Epithelial cell of esophagus (primary cell): ENCODE data around the gene FRRS1L.

Experiments used
- DNase-seq: peaks from one replicate; pipeline ENCODE4 v3.0.0; 2010; ENCODE audit warnings: low read depth
- H3K4me3 ChIP-seq: 2 replicates; pipeline ENCODE4 v1.5.1; 2011; ENCODE audit warnings: mild to moderate bottlenecking, low read length, control low read depth
- CTCF ChIP-seq: IDR thresholded peaks from 2 replicates; pipeline ENCODE4 v1.5.1; 2011; ENCODE audit warnings: low read depth, mild to moderate bottlenecking, low read length, control low read depth, inconsistent platforms; ENCODE audit not compliant: insufficient read depth; ENCODE audit errors: missing control alignments

Gene FRRS1L

DNA sequence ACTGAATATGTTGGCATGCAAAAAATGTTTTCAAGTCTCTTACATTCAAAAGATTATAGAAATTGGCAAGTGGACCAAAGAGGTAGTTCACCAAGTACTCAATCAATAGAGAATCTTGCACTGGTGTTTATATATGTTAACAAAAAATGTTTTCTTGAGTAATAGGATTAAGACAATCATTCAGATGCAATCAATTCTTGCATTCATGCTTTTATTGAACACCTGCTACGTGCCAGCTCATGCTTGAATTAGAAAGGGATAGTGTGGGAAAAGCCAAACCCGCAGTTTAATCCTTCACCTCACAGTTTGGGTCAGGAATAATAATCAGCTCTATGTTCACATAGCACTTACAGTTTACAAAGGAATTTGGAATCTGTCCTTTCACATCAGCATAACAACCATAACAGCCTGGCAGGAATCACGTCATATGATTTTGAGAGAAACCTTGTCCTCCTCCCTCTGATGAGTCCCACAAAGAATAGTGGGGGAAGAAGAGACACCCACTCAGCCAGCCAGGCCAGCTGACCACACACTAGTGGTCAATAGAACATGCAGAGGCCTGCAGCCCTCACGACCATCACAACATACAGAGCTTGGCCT is 36.8 kb upstream of the FRRS1L start:
- DNase-seq = no peak
- no peak overlapping the region for H3K4me3 ChIP-seq
- TF ChIP-seq CTCF = no peak

DNA sequence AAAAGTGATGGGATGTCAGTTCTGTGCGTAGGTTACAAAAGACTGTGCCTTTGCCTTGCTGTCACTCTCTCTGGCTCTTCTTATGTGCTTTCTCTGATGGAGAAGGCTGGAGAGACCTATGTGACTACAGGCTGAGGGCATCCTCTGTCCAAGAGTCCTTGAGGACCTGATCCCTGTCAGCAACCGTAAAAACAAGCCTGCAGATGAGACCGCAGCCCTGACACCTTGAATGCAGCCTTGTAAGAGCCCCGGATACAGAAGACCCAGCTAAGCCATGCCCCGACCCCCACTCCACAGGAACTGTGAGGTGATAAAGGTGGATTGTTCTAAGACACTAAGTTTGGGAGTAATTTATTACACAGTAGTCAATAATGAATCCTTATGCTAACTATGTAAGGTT is 32.6 kb upstream of the FRRS1L start:
- no peak overlapping the region for H3K4me3 ChIP-seq
- TF ChIP-seq CTCF = no peak
- DNase-seq = no peak

DNA sequence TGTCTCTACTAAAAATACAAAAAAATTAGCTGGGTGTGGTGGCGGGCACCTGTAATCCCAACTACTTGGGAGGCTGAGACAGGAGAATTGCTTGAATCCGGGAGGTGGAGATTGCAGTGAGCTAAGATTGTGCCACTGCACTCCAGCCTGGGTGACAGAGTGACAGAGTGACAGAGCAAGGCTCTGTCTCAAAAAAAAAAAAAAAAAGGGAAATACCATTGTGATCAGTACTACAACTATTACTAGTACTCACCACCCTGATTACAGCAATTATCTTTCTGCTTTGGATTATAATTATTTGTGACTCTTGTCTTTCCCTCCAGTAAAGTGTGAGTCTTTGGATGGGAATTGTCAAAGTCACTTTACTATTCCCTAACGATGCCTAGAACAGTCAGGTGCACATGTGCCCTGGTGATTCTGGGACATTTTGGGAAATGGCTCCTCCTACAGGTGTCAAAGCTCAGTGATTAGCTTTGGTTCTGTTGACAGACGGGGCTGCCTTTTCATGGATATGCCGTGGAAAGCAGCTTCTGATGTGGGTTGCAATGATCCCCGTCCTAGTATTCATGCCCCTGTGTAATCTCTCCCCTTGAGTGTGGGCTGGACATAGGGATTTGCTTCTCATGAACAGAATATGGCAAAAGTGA is 31.8 kb upstream of the FRRS1L start:
- H3K4me3 ChIP-seq = no peak overlapping the region
- TF ChIP-seq CTCF = peak; percentile 22
- no peak for DNase-seq

DNA sequence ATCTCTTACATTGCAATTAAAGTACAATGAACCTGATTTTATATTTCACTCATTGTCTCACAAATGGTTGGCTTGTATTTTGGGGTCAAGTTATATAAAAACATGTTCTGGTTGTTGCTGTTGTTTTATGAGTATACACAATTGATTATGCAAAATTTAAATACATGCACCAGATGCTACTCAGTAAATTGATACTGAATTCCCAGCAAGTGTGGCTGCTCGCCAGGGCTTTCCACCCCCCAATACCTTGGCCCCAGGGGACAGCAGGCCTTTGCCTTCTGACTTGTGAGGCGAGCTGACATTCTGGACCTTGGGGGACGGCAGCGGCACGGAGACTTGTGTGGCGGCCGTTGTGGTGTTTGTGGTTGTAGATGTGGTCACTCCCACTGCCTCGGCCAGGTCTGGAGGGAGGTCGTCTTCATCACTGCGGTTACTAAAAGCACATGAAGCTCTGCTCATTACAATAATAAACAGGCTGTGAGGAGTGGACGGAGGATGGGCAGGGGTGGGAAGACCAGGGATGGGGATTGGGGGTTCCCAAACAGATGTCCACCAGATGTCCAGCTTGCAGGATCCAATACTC is 27.0 kb upstream of the FRRS1L start:
- DNase-seq = no peak
- no peak for TF ChIP-seq CTCF
- H3K4me3 ChIP-seq = no peak overlapping the region

- peak; percentile 44 for TF ChIP-seq CTCF
- DNase-seq = peak; percentile 39
- H3K4me3 ChIP-seq = no peak overlapping the region
Observed at GRCh38 chr9:109192732-109193361, 25.8 kb upstream of the FRRS1L start.

DNA sequence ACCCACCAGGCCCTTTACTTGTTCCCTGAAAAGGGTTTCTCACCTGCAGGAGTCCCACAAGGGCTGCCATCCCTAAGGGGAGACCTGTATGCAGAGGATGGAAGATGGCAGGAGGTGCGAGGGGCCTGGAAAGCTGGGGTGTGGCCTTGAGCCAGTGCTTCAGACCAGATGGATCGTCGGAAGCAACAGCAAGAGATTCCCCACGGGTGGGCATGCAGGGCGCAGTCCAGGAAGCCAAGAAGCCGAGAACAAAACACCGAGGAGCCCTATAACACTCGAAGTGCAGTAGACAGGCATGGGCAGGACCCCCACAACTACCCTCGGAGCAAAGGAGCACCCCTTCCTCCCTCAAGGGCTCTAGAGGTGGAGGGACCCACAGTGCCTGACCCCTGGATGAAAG is 24.7 kb upstream of the FRRS1L start:
- no peak for TF ChIP-seq CTCF
- no peak overlapping the region for H3K4me3 ChIP-seq
- no peak for DNase-seq
